Body of pancreas (tissue), 4 donors: Measurements from ENCODE around the gene PCDHB12.
"Not testable (repeated sequence)": the region's sequence is repeated elsewhere in the genome, so short reads cannot be mapped to it uniquely, and the experiment has no call there.

ENCODE experiments used
- CTCF ChIP-seq, 7 experiments: fragments of 450-650 bp in 4 of 7; fragments of 200-600 bp in 3 of 7; sonication (generic) in 3 of 7; IDR thresholded peaks; one replicate each; pipeline ENCODE4 v1.5.1; 2016 to 2019; ENCODE audit warnings: antibody characterized with exemption in 7 of 7
- POLR2A ChIP-seq, 3 donors: fragments of 450-650 bp; IDR thresholded peaks; one replicate each; pipeline ENCODE4 v1.6.1; 2016; ENCODE audit warnings: antibody characterized with exemption in 3 of 3, mild to moderate bottlenecking in 2 of 3

GRCh38 chr5:141210849-141211248 lies 2.3 kb downstream of the PCDHB12 start:
- not testable (repeated sequence) for TF ChIP-seq CTCF, POLR2A (IDR thresholded peaks at IDR 0.05)
